Measurements from ENCODE around the gene KRTAP5-1.
"Not testable (repeated sequence)": the region's sequence is repeated elsewhere in the genome, so short reads cannot be mapped to it uniquely, and the experiment has no call there.

Gene KRTAP5-1

GRCh38 chr11:1592628-1593027 lies 7.5 kb upstream of the KRTAP5-1 start:
- no peak for TF ChIP-seq CTCF (IDR thresholded peaks at IDR 0.05; ENCODE audit: insufficient read depth, low read length, missing control alignments)
- H3K4me3 ChIP-seq (ENCODE audit: low read depth, low read length) = no peak overlapping the region
- no peak for DNase-seq (ENCODE audit: low read depth, low spot score)
- POLR2A ChIA-PET = interaction anchor here (0.7 kb wide), 1 partner anchor 357 kb away, joined by 3 read pairs; no protein-coding TSS in a partner anchor
- CTCF ChIA-PET = interaction anchor here (0.8 to 10.7 kb wide), 3 partner anchors 18 to 60 kb away, joined by 3 to 103 read pairs (median 49); no protein-coding TSS in a partner anchor

- CTCF ChIA-PET = interaction anchor here (2.2 to 10.7 kb wide), 2 partner anchors 7 to 15 kb away, joined by 8 to 103 read pairs; no protein-coding TSS in a partner anchor
- H3K4me3 ChIP-seq (ENCODE audit: low read depth, low read length) = no peak overlapping the region
- TF ChIP-seq CTCF (IDR thresholded peaks at IDR 0.05; ENCODE audit: insufficient read depth, low read length, missing control alignments) = no peak
- no peak for DNase-seq (ENCODE audit: low read depth, low spot score)
- POLR2A ChIA-PET = no interaction called here
Measured at GRCh38 chr11:1589996-1590395, 4.9 kb upstream of the KRTAP5-1 start.

GRCh38 chr11:1589191-1589963 lies 4.3 kb upstream of the KRTAP5-1 start:
- POLR2A ChIA-PET; H3K4me3 ChIP-seq (ENCODE audit: low read depth, low read length); DNase-seq (ENCODE audit: low read depth, low spot score): not testable (repeated sequence)
- CTCF ChIA-PET = interaction anchor here (1.1 to 10.7 kb wide), 6 partner anchors 8 to 64 kb away, joined by 4 to 103 read pairs (median 8); no protein-coding TSS in a partner anchor

- POLR2A ChIA-PET = no interaction called here
- no peak for TF ChIP-seq CTCF (IDR thresholded peaks at IDR 0.05; ENCODE audit: insufficient read depth, low read length, missing control alignments)
- CTCF ChIA-PET = interaction anchor here (0.9 to 5.7 kb wide), 3 partner anchors 9 to 13 kb away, joined by 4 to 37 read pairs (median 4); no protein-coding TSS in a partner anchor
- no peak for DNase-seq (ENCODE audit: low read depth, low spot score)
- H3K4me3 ChIP-seq (ENCODE audit: low read depth, low read length) = no peak overlapping the region
Measured at GRCh38 chr11:1586699-1587098, 1.6 kb upstream of the KRTAP5-1 start.

DNA sequence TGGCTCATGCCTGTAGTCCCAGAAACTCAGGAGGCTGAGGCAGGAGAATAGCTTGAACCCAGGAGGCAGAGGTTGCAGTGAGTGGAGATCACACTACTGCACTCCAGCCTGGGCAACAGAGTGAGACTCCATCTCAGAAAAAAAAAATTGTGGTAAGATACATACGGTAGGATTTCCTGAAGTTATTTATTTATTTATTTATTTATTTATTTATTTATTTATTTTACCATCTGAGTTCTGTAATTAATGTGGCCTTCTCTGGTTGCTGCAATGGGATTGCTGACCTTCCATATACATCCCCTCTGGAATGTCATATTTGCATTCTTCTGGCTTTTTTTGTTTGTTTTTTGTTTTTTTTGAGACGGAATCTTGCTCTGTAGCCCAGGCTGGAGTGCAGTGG lies 2.2 kb downstream of the KRTAP5-1 start:
- not testable (repeated sequence) for DNase-seq (ENCODE audit: low read depth, low spot score); H3K4me3 ChIP-seq (ENCODE audit: low read depth, low read length)
- CTCF ChIA-PET = interaction anchor here (1.2 to 5.7 kb wide), 2 partner anchors 8 to 12 kb away, joined by 4 to 37 read pairs; no protein-coding TSS in a partner anchor
- POLR2A ChIA-PET = interaction anchor here (0.6 kb wide), 1 partner anchor 41 kb away, joined by 3 read pairs; no protein-coding TSS in a partner anchor

GRCh38 chr11:1581976-1582375 lies 3.1 kb downstream of the KRTAP5-1 start:
- TF ChIP-seq CTCF (IDR thresholded peaks at IDR 0.05; ENCODE audit: insufficient read depth, low read length, missing control alignments) = no peak
- H3K4me3 ChIP-seq (ENCODE audit: low read depth, low read length) = no peak overlapping the region
- no peak for DNase-seq (ENCODE audit: low read depth, low spot score)
- CTCF ChIA-PET = interaction anchor here (1.2 to 5.7 kb wide), 2 partner anchors 13 to 36 kb away, joined by 7 to 37 read pairs; no protein-coding TSS in a partner anchor
- POLR2A ChIA-PET = no interaction called here

GRCh38 chr11:1576825-1577224 lies 8.3 kb downstream of the KRTAP5-1 start:
- CTCF ChIA-PET = interaction anchor here (0.9 to 7.2 kb wide), 7 partner anchors 9 to 374 kb away, joined by 3 to 266 read pairs (median 4); no protein-coding TSS in a partner anchor

DNA sequence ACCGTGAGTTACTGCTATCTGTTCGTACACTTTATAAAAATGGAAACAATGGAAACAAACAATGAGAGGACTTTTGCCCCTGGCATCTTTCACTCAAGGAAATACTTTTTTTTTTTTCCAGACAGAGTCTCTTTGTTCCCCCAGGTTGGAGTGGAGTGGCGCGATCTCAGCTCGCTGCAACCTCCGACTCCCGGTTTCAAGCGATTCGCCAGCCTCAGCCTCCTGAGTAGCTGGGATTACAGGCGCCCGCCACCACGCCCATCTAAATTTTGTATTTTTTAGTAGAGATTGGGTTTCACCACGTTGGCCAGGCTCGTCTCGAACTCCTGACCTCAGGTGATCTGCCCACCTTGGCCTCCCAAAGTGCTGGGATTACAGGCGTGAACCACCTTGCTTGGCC lies 9.3 kb downstream of the KRTAP5-1 start:
- H3K4me3 ChIP-seq (ENCODE audit: low read depth, low read length); DNase-seq (ENCODE audit: low read depth, low spot score); POLR2A ChIA-PET: not testable (repeated sequence)
- CTCF ChIA-PET = interaction anchor here (1.2 to 7.2 kb wide), 8 partner anchors 11 to 372 kb away, joined by 3 to 266 read pairs (median 26); no protein-coding TSS in a partner anchor

More at GRCh38 chr11:1576825-1577224, 8.3 kb downstream of the KRTAP5-1 start:
- no peak for DNase-seq (ENCODE audit: low read depth, low spot score)
- TF ChIP-seq CTCF (IDR thresholded peaks at IDR 0.05; ENCODE audit: insufficient read depth, low read length, missing control alignments) = no peak
- no peak overlapping the region for H3K4me3 ChIP-seq (ENCODE audit: low read depth, low read length)
- POLR2A ChIA-PET = no interaction called here

Measured in AG04449 (cell line).